SK-MEL-5 (cell line): Measurements from ENCODE around the gene MRPL57. TPM values are rescaled to one million over a fixed set of nuclear protein-coding genes. Genes with fewer than 3 reads are reported as not detected.
"Not testable (repeated sequence)": the region's sequence is repeated elsewhere in the genome, so short reads cannot be mapped to it uniquely, and the experiment has no call there.

Experiments
- DNase-seq: peaks from one replicate; pipeline ENCODE4 v3.0.0-alpha.2; 2016; ENCODE audit warnings: low read depth, low spot score
- in situ Hi-C: cut with HindIII; loops from 2 replicates; pipeline ENCODE4 v1.10.0; 2016; ENCODE audit warnings: low sequenced_read_pairs, high pct_unique_total_duplicates, low pct_unique_long_range_greater_than_20kb
- total RNA-seq: library from RNA; depleted of rRNA; stranded (reverse); fragments of >200 nt; shearing (Covaris generic); gene quantifications from 2 replicates; pipeline ENCODE4 v1.2.3, GENCODE V29; 2014

Gene MRPL57
- total RNA-seq, 1 experiment from 2014 or later = 39.7 TPM

DNA sequence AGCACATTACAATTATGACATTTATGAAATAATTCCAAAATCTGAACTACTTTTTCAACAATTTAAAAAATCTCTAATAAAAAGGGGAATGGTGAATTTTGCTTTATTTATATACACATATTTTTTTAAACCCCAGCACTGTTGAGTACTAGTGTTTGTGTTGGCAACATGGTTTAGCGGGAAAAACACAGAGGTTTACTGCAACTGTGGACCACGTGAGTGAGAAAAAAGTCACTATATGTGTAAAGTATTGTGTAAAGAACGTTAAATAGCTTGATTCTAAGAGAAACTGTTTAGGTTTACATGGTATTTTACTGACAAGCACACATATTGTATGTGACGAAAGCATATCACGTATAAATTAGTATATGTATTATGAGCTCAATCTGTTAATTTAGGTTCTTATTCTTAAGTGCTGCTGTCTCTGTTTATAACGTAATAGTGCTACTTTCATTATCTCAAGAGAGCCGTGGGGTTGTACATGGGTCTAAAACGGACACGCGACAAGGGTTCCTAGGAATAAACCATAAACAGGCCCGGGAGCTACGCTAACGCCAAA, 723 bp upstream of the MRPL57 start:
- no peak for DNase-seq
- in situ Hi-C loops = no loop called here

DNA sequence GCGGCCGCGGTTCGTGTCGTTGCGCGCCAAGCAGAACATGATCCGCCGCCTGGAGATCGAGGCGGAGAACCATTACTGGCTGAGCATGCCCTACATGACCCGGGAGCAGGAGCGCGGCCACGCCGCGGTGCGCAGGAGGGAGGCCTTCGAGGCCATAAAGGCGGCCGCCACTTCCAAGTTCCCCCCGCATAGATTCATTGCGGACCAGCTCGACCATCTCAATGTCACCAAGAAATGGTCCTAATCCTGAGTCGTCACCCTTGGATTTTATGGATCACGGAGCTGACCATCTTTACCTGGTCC, 475 bp downstream of the MRPL57 start:
- in situ Hi-C loops = no loop called here
- DNase-seq = no peak

DNA sequence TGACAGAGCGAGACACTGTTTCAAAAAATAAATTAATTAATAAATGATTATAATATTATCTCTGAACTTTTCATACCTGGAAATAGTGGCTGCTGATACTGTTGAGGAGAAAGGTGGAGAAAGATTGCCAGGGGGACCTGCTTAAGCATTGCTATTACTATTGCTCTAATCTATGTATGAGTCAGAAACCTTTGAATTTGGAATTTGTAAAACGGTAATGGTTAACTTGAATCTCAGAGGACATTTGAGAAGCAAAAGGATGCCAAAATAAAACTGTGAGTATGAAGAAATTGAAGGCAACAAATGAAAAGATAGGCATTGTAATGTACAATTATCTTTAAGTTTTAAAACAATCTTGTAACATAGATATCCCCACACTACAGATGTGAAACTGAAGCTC, 5.2 kb downstream of the MRPL57 start:
- in situ Hi-C loops = no loop called here

DNA sequence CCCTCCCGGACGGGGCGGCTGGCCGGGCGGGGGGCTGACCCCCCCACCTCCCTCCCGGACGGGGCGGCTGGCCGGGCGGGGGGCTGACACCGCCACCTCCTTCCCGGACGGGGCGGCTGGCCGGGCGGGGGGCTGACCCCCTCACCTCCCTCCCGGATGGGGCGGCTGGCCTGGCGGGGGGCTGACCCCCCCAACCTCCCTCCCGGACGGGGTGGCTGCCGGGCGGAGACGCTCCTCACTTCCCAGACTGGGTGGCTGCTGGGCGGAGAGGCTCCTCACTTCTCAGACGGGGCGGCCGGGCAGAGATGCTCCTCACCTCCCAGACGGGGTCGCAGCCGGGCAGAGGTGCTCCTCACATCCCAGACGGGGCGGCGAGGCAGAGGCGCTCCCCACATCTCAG, 10.0 kb downstream of the MRPL57 start:
- in situ Hi-C loops, DNase-seq: not testable (repeated sequence)

More for the DNA sequence above, 5.2 kb downstream of the MRPL57 start:
- no peak for DNase-seq

DNA sequence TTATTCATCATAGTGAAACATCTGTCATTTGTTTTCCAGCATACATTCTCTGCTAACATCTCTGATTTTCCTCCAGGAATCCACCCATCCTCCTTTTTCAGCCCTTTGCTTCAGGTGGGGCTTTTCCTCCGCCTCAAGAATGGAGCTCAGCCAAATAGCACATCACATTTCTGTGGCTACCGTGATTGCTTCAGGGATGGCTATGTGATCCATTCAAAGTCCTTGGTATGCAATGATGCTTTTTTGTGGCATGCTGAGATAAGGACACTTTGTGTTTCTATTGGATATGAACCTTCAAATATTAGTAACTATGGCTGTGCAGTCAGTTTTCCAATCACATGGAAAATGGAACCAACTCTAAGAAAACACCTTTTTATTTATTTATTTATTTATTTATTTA, 18.3 kb downstream of the MRPL57 start:
- in situ Hi-C loops, DNase-seq: not testable (repeated sequence)

DNA sequence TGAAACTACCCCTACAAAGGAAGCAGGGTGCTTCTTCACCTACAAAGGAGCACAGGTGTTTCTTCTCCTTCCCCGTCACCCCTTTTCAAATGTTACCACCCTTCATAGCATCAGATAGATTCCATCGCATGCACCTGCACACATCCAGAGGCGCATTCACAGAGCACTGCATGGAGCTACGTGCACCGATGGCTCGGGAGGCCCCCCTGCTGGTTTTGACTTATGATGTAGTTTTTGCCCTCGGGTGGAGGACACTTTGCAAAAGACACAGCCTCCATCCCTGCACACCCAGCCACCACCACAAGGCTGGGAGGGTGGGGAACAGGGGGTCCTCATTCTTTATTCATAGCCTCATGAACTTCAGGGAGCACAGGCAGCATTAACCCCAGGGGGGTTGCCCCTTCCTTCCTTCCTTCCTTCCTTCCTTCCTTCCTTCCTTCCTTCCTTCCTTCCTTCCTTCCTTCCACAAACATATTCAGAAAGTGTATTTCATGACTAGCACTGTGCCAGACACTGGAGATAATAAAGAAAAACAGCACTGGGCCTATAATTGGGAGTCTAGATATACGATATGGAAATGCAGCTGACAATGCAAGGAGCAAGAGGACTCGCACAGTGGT, 21.3 kb downstream of the MRPL57 start:
- DNase-seq, in situ Hi-C loops: not testable (repeated sequence)

DNA sequence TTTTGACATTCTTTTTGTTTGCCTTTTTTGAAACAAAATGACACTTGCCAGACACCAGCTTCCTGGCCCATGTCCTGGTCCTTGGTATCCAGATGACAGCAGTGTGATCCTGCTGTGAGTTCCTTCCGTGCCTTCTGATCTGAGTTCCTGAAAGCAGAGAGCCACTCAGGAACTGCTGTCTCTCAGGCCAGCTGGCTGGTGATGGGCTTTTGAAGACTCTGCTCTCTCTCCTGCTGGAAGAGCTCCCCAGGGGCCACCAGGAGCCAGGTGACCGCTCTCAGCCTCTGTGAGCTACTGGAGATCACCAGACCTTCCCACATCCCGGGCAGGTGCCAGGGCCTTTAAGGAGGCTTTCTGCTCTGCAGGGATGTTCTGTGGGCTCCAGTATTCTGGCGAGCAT, 21.9 kb downstream of the MRPL57 start:
- DNase-seq, in situ Hi-C loops: not testable (repeated sequence)

DNA sequence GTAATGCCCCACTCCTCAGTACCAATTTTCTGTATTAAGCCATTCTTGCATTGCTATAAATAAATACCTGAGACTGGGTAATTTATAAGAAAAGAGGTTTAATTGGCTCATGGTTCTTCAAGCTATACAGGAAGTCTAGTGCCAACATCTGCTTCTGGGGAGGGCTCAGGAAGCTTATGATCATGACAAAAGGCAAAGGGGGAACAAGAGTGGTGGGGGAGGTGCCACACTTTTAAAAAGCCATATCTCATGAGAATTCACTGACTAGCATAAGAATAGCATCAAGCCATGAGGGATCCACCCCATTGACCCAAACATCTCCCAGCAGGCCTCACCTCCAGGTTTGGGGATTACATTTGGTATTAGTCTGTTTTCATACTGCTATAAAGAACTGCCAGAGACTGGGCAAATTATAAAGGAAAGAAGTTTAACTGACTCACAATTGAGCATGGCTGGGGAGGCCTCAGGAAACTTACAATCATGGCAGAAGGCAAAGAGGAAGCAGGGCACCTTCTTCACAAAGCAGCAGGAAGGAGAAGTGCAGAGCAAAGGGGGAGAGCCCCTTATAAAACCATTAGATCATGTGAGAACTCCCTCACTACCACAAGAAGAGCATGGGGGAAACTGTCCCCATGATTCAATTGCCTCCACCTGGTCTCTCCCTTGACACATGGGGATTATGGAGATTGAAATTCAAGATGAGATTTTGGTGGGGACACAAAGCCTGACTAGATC, 25.2 kb downstream of the MRPL57 start:
- DNase-seq, in situ Hi-C loops: not testable (repeated sequence)

DNA sequence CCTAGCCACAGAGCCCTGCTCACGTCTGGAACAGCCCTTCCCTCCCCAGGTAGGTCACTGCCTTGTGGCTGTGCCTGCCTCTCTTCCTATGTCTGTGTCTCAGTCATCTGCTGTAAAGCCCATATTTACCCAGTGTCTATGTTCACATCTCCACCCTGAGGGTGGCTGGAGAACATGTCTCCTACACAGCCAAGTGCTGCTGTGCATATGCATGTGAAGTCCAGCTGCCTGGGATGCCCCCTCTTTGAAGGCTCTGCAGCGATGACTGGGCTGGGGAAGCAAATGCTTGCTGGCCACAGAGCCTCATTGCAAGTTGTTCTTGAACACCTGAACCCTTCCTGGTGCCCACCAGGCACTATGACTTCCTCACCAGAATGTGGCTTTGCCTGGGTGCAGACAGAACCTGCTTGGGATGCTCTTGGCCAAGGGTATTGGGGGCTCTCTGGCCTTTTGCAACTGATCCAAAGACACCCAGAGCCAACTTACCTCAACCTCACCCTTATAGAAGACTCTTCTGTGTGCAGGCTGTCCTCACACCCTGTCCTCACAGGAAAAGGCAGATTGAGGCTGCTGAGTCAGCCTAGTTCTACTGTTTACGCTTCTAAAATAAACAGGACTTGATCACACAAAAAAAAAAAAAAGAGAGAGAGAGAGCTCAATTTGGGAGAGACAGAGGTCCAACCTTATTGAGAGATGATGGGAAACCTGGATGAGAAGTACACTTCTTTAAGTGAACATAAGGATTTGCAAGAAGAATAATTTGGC, 26.5 kb downstream of the MRPL57 start:
- in situ Hi-C loops = no loop called here

DNA sequence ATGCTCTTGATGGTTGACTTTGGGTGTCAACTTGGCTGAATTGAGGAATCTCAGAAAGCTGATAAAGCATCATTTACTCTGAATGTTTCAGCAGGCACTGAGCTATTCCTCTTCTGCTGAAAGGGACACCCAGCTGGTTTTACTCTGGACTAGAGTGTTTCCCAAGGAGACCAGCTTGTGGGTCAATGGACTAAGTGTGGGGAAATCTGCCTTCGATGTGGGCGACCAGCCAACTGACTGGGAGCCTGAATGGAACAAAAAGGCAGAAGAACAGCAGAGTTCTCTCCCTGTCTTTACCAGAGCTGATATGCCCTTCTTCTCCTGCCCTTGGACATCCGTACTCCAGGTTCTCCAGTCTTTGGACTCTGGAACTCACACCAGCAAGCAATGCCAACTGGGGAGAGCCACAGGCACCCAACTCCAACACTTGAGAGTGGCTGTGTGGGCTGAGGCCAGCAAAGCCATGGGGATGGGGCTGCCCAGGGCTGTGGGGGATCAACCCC, 32.2 kb downstream of the MRPL57 start:
- no peak for DNase-seq
- in situ Hi-C loops = no loop called here

More for the DNA sequence above, 26.5 kb downstream of the MRPL57 start:
- no peak for DNase-seq

DNA sequence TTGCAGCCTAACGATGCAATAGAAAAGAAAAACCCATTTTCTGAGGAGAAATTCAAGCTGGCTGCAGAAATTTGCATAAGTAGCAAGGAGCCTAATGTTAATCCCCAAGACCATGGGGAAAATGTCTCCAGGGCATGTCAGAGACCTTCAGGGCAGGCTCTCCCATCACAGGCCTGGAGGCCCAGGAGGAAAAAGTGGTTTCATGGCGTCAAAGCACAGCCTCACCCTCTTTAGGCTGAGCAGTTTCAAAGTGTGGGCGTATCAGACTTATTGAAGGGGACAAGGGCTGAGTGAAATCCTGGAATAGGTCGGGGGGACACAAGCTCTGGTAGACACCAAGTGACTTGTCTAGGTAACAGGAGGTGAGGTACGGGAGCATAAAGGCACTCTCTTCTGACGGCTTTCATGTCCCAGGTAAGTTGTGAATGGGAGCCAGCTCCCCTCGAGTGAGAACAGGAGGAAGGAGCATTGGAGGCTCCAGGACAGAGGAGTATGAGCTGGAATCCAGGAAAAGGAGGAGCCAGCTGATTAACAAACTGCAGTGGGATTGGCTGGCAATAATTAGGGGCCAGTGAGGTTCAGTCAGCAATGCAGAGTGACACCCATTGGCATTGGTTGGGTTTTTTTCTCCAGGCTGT, 35.8 kb downstream of the MRPL57 start:
- in situ Hi-C loops = no loop called here
- no peak for DNase-seq

DNA sequence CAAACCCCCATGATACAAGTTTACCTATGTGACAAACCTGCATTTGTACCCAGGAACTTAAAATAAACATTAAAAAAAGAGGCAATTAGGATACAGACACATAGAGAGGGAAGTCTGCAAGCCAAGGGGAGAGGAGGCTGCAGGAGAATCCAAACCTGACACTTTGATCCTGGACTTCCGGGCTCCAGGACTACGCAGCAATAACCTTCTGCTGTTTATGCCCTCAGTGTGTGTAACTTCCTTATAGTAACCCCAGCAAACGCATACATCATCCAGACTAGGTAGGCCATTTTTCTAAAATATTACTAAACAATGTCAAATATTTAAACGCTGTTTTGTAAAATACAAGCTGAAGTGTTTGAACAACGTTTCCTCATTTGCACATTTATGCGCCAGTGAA, 39.0 kb downstream of the MRPL57 start:
- in situ Hi-C loops, DNase-seq: not testable (repeated sequence)

DNA sequence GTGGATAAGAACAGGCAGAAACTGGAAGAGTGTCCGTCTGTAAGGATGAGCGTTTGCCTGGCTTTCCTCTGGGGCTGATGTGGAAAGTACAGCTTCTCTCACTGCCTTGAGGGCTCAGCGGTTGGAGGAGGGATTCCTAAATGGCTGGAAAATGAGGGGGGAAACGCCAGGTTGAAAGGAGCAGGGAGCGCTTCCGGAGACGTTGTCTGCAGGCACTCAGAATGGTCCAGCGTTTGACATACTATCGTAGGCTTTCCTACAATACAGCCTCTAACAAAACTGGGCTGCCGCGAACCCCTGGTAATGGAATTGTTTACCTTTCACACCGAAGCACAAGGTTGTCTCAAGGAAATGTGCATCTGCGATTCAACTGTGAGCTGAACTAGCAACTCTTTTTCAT, 39.9 kb downstream of the MRPL57 start:
- in situ Hi-C loops = no loop called here
- no peak for DNase-seq

DNA sequence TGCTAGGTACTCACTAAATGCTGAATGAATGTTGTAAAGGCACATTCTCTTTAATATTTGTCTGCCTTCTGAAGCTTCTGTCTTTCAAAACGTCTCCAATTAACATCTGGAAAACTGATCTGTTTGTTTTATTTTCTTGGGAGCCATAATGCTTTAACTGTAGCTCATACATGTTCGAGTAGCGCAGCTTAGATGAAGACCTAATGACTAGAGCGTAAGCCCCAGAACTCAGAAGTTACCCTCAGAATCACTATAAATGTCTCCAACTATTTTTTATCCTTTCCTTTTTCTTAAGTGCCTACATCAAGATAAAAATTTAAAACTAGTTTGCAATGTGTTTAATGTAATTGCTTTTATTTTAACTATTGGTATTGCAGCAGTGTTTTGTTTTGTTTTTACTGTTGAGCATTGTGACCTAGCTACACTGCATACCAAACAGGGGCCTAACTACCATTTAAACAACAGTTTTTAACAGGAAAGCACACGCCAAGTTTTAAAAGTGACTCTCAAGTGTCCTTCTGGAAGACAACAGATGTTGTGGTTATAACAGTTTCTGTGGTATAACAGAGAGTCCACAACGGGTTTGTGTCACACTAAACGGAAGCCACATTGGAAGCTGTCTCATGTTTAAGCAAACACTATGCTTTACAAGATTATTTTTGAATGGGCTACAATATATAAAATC, 42.0 kb downstream of the MRPL57 start:
- in situ Hi-C loops = no loop called here

DNA sequence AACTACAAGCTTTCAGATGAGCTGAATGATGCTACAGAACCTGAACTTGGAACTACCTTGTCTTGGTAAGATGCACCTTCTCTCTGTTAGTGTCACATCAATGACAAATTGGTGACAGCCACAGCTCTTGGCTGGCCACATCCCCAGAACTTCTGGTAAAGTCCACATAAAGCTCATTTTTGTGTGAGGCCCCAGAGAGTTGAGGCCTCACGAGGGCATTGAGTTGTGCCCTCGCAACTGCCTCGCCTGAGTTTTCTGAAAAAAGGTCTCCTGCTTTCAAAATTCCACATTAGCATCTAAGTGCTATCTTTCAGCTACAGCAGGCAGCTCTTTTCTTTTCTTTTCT, 42.6 kb downstream of the MRPL57 start:
- no peak for DNase-seq
- in situ Hi-C loops = no loop called here

More for the DNA sequence above, 42.0 kb downstream of the MRPL57 start:
- no peak for DNase-seq

DNA sequence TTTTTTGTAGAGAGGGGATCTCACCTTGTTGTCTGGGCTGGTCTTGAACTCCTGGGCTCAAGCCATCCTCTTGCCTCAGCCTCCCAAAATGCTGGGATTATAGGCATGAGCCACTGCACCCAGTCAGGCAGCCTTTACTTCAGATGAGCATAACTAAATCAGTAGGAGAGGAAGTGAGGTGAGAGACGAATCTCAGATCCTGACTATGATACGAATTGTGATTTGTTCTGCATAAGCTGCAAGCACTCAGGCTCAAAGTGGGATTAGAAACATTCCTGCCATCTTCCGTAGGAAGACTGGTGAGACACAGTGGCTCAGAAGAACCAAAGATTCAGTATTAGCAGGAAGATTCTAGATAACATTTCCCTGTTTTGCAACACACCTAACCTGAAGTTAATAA, 43.3 kb downstream of the MRPL57 start:
- in situ Hi-C loops, DNase-seq: not testable (repeated sequence)

DNA sequence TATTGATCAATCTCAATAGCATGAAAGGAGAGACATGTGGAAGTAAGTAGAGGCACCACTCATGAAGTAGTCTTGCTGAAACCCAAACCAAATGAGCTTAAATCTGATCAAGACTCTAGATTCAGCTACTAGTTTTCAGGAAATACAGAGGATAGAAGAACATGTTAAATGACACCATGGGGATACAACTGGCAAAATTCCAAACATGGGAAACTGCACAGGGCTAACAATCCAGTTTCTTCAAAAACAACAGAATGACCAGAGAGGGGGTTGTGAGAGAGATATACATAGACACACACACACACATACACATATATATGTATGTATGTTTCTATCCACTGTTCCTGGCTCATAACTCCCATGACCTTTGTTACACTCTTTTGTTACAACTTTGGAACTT, 44.8 kb downstream of the MRPL57 start:
- in situ Hi-C loops = no loop called here

More for the DNA sequence above, 44.8 kb downstream of the MRPL57 start:
- DNase-seq = no peak
